HG03457 (cell line): ENCODE measurements around the gene PLCL1.

ENCODE experiments used
- ATAC-seq: cut with Tn5 transposase; IDR thresholded peaks from one replicate; pipeline ENCODE4 v1.9.1; 2021; ENCODE audit warnings: moderate number of reproducible peaks; ENCODE audit not compliant: unreplicated experiment

PLCL1 gene

GRCh38 chr2:198044777-198045176 lies 240.4 kb downstream of the PLCL1 start:
- no peak for ATAC-seq

GRCh38 chr2:198045227-198045626 lies 240.8 kb downstream of the PLCL1 start:
- no peak for ATAC-seq

- ATAC-seq: no peak
These were observed 248.3 kb downstream of the PLCL1 start for GRCh38 chr2:198052741-198053140.

GRCh38 chr2:198053148-198053547 lies 248.8 kb downstream of the PLCL1 start:
- no peak for ATAC-seq

- ATAC-seq: no peak
These were observed 249.4 kb downstream of the PLCL1 start for GRCh38 chr2:198053776-198054175.

GRCh38 chr2:198054299-198054698 lies 249.9 kb downstream of the PLCL1 start:
- no peak for ATAC-seq

GRCh38 chr2:198055716-198056115 lies 251.3 kb downstream of the PLCL1 start:
- no peak for ATAC-seq

- ATAC-seq: no peak
These were observed 252.4 kb downstream of the PLCL1 start for GRCh38 chr2:198056836-198057235.

GRCh38 chr2:198059800-198060199 lies 255.4 kb downstream of the PLCL1 start:
- ATAC-seq: no peak

GRCh38 chr2:198060277-198060676 lies 255.9 kb downstream of the PLCL1 start:
- no peak for ATAC-seq

- no peak for ATAC-seq
These were observed 258.4 kb downstream of the PLCL1 start for GRCh38 chr2:198062826-198063225.

- ATAC-seq: no peak
These were observed 258.8 kb downstream of the PLCL1 start for GRCh38 chr2:198063242-198063641.

GRCh38 chr2:198065322-198065721 lies 260.9 kb downstream of the PLCL1 start:
- ATAC-seq: no peak

- no peak for ATAC-seq
These were observed 262.2 kb downstream of the PLCL1 start for GRCh38 chr2:198066597-198066996.

GRCh38 chr2:198072655-198073054 lies 268.3 kb downstream of the PLCL1 start:
- no peak for ATAC-seq

GRCh38 chr2:198073253-198073652 lies 268.9 kb downstream of the PLCL1 start:
- no peak for ATAC-seq

- ATAC-seq: no peak
These were observed 273.1 kb downstream of the PLCL1 start for GRCh38 chr2:198077477-198077876.

GRCh38 chr2:198080879-198081765 lies 276.7 kb downstream of the PLCL1 start:
- ATAC-seq: no peak

- ATAC-seq: no peak
These were observed 279.8 kb downstream of the PLCL1 start for GRCh38 chr2:198084156-198084555.

GRCh38 chr2:198096002-198096401 lies 291.6 kb downstream of the PLCL1 start:
- ATAC-seq: no peak

- no peak for ATAC-seq
These were observed 292.6 kb downstream of the PLCL1 start for GRCh38 chr2:198096965-198097364.

GRCh38 chr2:198097630-198098029 lies 293.2 kb downstream of the PLCL1 start:
- no peak for ATAC-seq

- ATAC-seq: no peak
These were observed 294.0 kb downstream of the PLCL1 start for GRCh38 chr2:198098386-198098785.
